Measurements from ENCODE around the gene DNAJB14.

The DNAJB14 gene

GRCh38 chr4:99887837-99888236 is 58.6 kb downstream of the DNAJB14 start:
- Histone ChIP-seq H3K9ac (ENCODE audit: low read length) (no peak overlapping the region), H3K4me1 (ENCODE audit: insufficient read depth, low read length) (peaks cover 17% of the 10 kb centered on the region), H3K9me3 (ENCODE audit: low read length) (no peaks in the 10 kb centered on the region), H3K4me3 (ENCODE audit: low read depth in 1 of 2, low read length in 2 of 2) (no peak overlapping the region), H3K27ac (ENCODE audit: low read depth, low read length) (no peak overlapping the region), H3K36me3 (ENCODE audit: insufficient read depth, low read length) (peaks cover 22% of the 10 kb centered on the region), H3K27me3 (ENCODE audit: control insufficient read depth in 1 of 2, insufficient read depth in 2 of 2, low read length in 2 of 2) (no peaks in the 10 kb centered on the region)

- Histone ChIP-seq H3K4me3 (ENCODE audit: low read depth in 1 of 2, low read length in 2 of 2) (no peak overlapping the region), H3K27ac (ENCODE audit: low read depth, low read length) (no peak overlapping the region), H3K27me3 (ENCODE audit: control insufficient read depth in 1 of 2, insufficient read depth in 2 of 2, low read length in 2 of 2) (no peaks in the 10 kb centered on the region), H3K9ac (ENCODE audit: low read length) (no peak overlapping the region), H3K36me3 (ENCODE audit: insufficient read depth, low read length) (peaks cover 33% of the 10 kb centered on the region), H3K4me1 (ENCODE audit: insufficient read depth, low read length) (peaks cover 9% of the 10 kb centered on the region), H3K9me3 (ENCODE audit: low read length) (no peaks in the 10 kb centered on the region)
Observed at GRCh38 chr4:99886146-99886545, 60.3 kb downstream of the DNAJB14 start.

GRCh38 chr4:99885687-99886086 is 60.7 kb downstream of the DNAJB14 start:
- H3K36me3 ChIP-seq (ENCODE audit: insufficient read depth, low read length) = peaks cover 37% of the 10 kb centered on the region
- H3K4me3 ChIP-seq (ENCODE audit: low read depth in 1 of 2, low read length in 2 of 2) = no peak overlapping the region
- H3K27ac ChIP-seq (ENCODE audit: low read depth, low read length) = no peak overlapping the region
- H3K9me3 ChIP-seq (ENCODE audit: low read length) = no peaks in the 10 kb centered on the region
- H3K4me1 ChIP-seq (ENCODE audit: insufficient read depth, low read length) = peaks cover 9% of the 10 kb centered on the region
- no peak overlapping the region for H3K9ac ChIP-seq (ENCODE audit: low read length)
- H3K27me3 ChIP-seq (ENCODE audit: control insufficient read depth in 1 of 2, insufficient read depth in 2 of 2, low read length in 2 of 2) = no peaks in the 10 kb centered on the region

- H3K27ac ChIP-seq (ENCODE audit: low read depth, low read length) = no peak overlapping the region
Observed at GRCh38 chr4:99885063-99885664, 61.3 kb downstream of the DNAJB14 start.

GRCh38 chr4:99879458-99879857 is 67.0 kb downstream of the DNAJB14 start:
- no peak overlapping the region for H3K4me3 ChIP-seq (ENCODE audit: low read depth in 1 of 2, low read length in 2 of 2)
- H3K27me3 ChIP-seq (ENCODE audit: control insufficient read depth in 1 of 2, insufficient read depth in 2 of 2, low read length in 2 of 2) = no peaks in the 10 kb centered on the region
- H3K27ac ChIP-seq (ENCODE audit: low read depth, low read length) = no peak overlapping the region
- peaks cover 57% of the 10 kb centered on the region for H3K36me3 ChIP-seq (ENCODE audit: insufficient read depth, low read length)
- H3K4me1 ChIP-seq (ENCODE audit: insufficient read depth, low read length) = no peaks in the 10 kb centered on the region
- no peaks in the 10 kb centered on the region for H3K9me3 ChIP-seq (ENCODE audit: low read length)
- H3K9ac ChIP-seq (ENCODE audit: low read length) = no peak overlapping the region

More at GRCh38 chr4:99885063-99885664, 61.3 kb downstream of the DNAJB14 start:
- Histone ChIP-seq H3K36me3 (ENCODE audit: insufficient read depth, low read length) (peaks cover 42% of the 10 kb centered on the region), H3K4me1 (ENCODE audit: insufficient read depth, low read length) (peaks cover 9% of the 10 kb centered on the region), H3K27me3 (ENCODE audit: control insufficient read depth in 1 of 2, insufficient read depth in 2 of 2, low read length in 2 of 2) (no peaks in the 10 kb centered on the region), H3K9ac (ENCODE audit: low read length) (no peak overlapping the region), H3K9me3 (ENCODE audit: low read length) (no peaks in the 10 kb centered on the region), H3K4me3 (ENCODE audit: low read depth in 1 of 2, low read length in 2 of 2) (no peak overlapping the region)

GRCh38 chr4:99878604-99879003 is 67.8 kb downstream of the DNAJB14 start:
- Histone ChIP-seq H3K4me3 (ENCODE audit: low read depth in 1 of 2, low read length in 2 of 2) (no peak overlapping the region), H3K27ac (ENCODE audit: low read depth, low read length) (no peak overlapping the region), H3K27me3 (ENCODE audit: control insufficient read depth in 1 of 2, insufficient read depth in 2 of 2, low read length in 2 of 2) (no peaks in the 10 kb centered on the region), H3K9ac (ENCODE audit: low read length) (no peak overlapping the region), H3K36me3 (ENCODE audit: insufficient read depth, low read length) (peaks cover 51% of the 10 kb centered on the region), H3K9me3 (ENCODE audit: low read length) (no peaks in the 10 kb centered on the region), H3K4me1 (ENCODE audit: insufficient read depth, low read length) (no peaks in the 10 kb centered on the region)

- H3K36me3 ChIP-seq (ENCODE audit: insufficient read depth, low read length) = peaks cover 40% of the 10 kb centered on the region
- no peaks in the 10 kb centered on the region for H3K9me3 ChIP-seq (ENCODE audit: low read length)
- no peak overlapping the region for H3K9ac ChIP-seq (ENCODE audit: low read length)
- no peak overlapping the region for H3K27ac ChIP-seq (ENCODE audit: low read depth, low read length)
- no peak overlapping the region for H3K4me3 ChIP-seq (ENCODE audit: low read depth in 1 of 2, low read length in 2 of 2)
- no peaks in the 10 kb centered on the region for H3K27me3 ChIP-seq (ENCODE audit: control insufficient read depth in 1 of 2, insufficient read depth in 2 of 2, low read length in 2 of 2)
- no peaks in the 10 kb centered on the region for H3K4me1 ChIP-seq (ENCODE audit: insufficient read depth, low read length)
Observed at GRCh38 chr4:99876946-99877345, 69.5 kb downstream of the DNAJB14 start.

- no peak overlapping the region for H3K27ac ChIP-seq (ENCODE audit: low read depth, low read length)
Observed at GRCh38 chr4:99875071-99875470, 71.3 kb downstream of the DNAJB14 start.

GRCh38 chr4:99872570-99872969 is 73.8 kb downstream of the DNAJB14 start:
- Histone ChIP-seq H3K4me1 (ENCODE audit: insufficient read depth, low read length) (peaks cover 9% of the 10 kb centered on the region), H3K27ac (ENCODE audit: low read depth, low read length) (no peak overlapping the region), H3K27me3 (ENCODE audit: control insufficient read depth in 1 of 2, insufficient read depth in 2 of 2, low read length in 2 of 2) (no peaks in the 10 kb centered on the region), H3K9me3 (ENCODE audit: low read length) (no peaks in the 10 kb centered on the region), H3K36me3 (ENCODE audit: insufficient read depth, low read length) (no peaks in the 10 kb centered on the region), H3K4me3 (ENCODE audit: low read depth in 1 of 2, low read length in 2 of 2) (no peak overlapping the region), H3K9ac (ENCODE audit: low read length) (no peak overlapping the region)

More at GRCh38 chr4:99875071-99875470, 71.3 kb downstream of the DNAJB14 start:
- no peak overlapping the region for H3K9ac ChIP-seq (ENCODE audit: low read length)
- H3K36me3 ChIP-seq (ENCODE audit: insufficient read depth, low read length) = peaks cover 23% of the 10 kb centered on the region
- no peaks in the 10 kb centered on the region for H3K4me1 ChIP-seq (ENCODE audit: insufficient read depth, low read length)
- no peaks in the 10 kb centered on the region for H3K27me3 ChIP-seq (ENCODE audit: control insufficient read depth in 1 of 2, insufficient read depth in 2 of 2, low read length in 2 of 2)
- no peak overlapping the region for H3K4me3 ChIP-seq (ENCODE audit: low read depth in 1 of 2, low read length in 2 of 2)
- H3K9me3 ChIP-seq (ENCODE audit: low read length) = no peaks in the 10 kb centered on the region

GRCh38 chr4:99868126-99868596 is 78.3 kb downstream of the DNAJB14 start:
- H3K4me3 ChIP-seq (ENCODE audit: low read depth in 1 of 2, low read length in 2 of 2) = no peak overlapping the region
- no peaks in the 10 kb centered on the region for H3K9me3 ChIP-seq (ENCODE audit: low read length)
- peaks cover 36% of the 10 kb centered on the region for H3K4me1 ChIP-seq (ENCODE audit: insufficient read depth, low read length)
- no peaks in the 10 kb centered on the region for H3K36me3 ChIP-seq (ENCODE audit: insufficient read depth, low read length)
- H3K27ac ChIP-seq (ENCODE audit: low read depth, low read length) = no peak overlapping the region
- H3K27me3 ChIP-seq (ENCODE audit: control insufficient read depth in 1 of 2, insufficient read depth in 2 of 2, low read length in 2 of 2) = no peaks in the 10 kb centered on the region
- H3K9ac ChIP-seq (ENCODE audit: low read length) = no peak overlapping the region

- H3K4me1 ChIP-seq (ENCODE audit: insufficient read depth, low read length) = peaks cover 43% of the 10 kb centered on the region
- H3K27ac ChIP-seq (ENCODE audit: low read depth, low read length) = no peak overlapping the region
- H3K36me3 ChIP-seq (ENCODE audit: insufficient read depth, low read length) = no peaks in the 10 kb centered on the region
- H3K4me3 ChIP-seq (ENCODE audit: low read depth in 1 of 2, low read length in 2 of 2) = no peak overlapping the region
- H3K9me3 ChIP-seq (ENCODE audit: low read length) = no peaks in the 10 kb centered on the region
- no peak overlapping the region for H3K9ac ChIP-seq (ENCODE audit: low read length)
- no peaks in the 10 kb centered on the region for H3K27me3 ChIP-seq (ENCODE audit: control insufficient read depth in 1 of 2, insufficient read depth in 2 of 2, low read length in 2 of 2)
Observed at GRCh38 chr4:99863804-99864203, 82.6 kb downstream of the DNAJB14 start.

Data from muscle layer of colon (tissue), 2 donors.